HG03575 (cell line): ENCODE results near the gene MICAL3.
A peak's percentile ranks its signal among the peaks of the same experiment; 100 is the strongest.

Source experiments
- ATAC-seq: cut with Tn5 transposase; IDR thresholded peaks from one replicate; pipeline ENCODE4 v1.9.1; 2021; ENCODE audit not compliant: unreplicated experiment, insufficient number of reproducible peaks, low FRiP score; ENCODE audit errors: extremely low read depth

Gene MICAL3

GRCh38 chr22:17982572-17983141, 41.7 kb downstream of the MICAL3 start:
- no peak for ATAC-seq

- ATAC-seq: no peak
Observed at GRCh38 chr22:17981497-17981896, 42.9 kb downstream of the MICAL3 start.

DNA sequence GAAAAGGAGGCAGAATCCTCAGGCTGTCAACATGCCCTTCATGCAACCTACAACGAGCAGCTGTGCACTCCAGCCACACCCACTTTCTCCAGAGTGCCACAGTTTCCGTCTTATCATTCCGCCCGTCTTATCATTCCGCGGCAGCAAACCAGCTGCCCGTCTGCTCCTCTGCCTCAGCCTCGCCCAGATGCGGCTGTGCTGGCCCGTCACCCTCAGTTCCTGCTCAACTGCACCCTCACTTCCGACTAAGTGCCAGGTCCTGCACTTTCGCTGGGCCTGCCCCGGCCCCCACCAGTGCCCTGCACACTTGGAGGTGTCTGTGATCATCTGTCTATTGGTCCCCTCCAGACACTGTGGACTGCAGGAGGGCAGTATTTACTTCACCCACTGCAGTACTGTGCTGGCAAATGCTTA, 43.7 kb downstream of the MICAL3 start:
- ATAC-seq: no peak

DNA sequence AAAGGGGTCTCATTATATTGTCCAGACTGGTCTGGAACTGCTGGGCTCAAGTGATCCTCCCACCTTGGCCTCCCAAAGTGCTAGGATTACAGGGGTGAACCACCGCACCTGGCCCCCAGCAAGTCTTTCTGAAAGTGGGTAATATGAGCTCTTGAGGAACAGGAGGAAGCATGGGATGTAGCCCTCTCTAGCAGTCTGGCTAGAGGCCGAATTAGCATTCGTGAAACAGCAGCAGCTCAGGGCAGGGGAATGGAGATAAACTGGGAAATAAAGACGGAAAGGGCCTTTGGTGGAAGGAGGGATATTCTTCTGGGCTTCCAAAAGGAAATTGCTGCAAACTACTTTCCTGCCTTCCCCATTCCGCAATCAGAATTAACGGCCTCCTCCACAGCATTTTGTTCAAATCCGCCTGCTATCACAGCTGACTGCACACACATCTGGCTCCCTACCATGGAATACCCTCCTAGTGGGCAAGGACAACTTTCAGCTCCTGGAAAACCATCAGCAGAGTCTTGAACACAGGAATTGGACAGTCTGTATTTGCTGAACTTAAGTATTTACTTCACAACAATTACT, 44.3 kb downstream of the MICAL3 start:
- ATAC-seq: no peak

- ATAC-seq: no peak
Observed at GRCh38 chr22:17978027-17978426, 46.3 kb downstream of the MICAL3 start.

- ATAC-seq: no peak
Observed at GRCh38 chr22:17977371-17977770, 47.0 kb downstream of the MICAL3 start.

- no peak for ATAC-seq
Observed at GRCh38 chr22:17976121-17976520, 48.2 kb downstream of the MICAL3 start.

GRCh38 chr22:17974703-17975372, 49.5 kb downstream of the MICAL3 start:
- no peak for ATAC-seq

GRCh38 chr22:17974087-17974486, 50.3 kb downstream of the MICAL3 start:
- ATAC-seq: no peak

DNA sequence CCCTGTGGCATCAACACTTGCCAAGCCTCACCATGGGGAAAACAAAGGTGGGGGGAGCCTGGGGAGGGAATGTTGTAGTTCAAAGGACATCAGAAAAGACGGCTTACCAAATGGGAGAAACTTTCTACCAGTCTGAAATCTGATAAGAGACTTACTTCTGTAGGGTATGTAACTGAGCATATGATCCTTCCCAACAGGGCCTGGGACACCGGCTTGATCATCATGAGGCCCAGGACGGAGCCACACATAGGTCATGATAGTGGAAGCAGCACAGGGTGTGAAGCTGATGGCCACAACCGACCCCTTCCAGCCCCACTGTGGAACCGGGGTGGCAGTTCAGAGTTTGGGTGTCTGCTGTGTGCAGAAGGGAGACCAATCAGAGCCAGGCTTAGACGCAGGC, 51.1 kb downstream of the MICAL3 start:
- no peak for ATAC-seq

DNA sequence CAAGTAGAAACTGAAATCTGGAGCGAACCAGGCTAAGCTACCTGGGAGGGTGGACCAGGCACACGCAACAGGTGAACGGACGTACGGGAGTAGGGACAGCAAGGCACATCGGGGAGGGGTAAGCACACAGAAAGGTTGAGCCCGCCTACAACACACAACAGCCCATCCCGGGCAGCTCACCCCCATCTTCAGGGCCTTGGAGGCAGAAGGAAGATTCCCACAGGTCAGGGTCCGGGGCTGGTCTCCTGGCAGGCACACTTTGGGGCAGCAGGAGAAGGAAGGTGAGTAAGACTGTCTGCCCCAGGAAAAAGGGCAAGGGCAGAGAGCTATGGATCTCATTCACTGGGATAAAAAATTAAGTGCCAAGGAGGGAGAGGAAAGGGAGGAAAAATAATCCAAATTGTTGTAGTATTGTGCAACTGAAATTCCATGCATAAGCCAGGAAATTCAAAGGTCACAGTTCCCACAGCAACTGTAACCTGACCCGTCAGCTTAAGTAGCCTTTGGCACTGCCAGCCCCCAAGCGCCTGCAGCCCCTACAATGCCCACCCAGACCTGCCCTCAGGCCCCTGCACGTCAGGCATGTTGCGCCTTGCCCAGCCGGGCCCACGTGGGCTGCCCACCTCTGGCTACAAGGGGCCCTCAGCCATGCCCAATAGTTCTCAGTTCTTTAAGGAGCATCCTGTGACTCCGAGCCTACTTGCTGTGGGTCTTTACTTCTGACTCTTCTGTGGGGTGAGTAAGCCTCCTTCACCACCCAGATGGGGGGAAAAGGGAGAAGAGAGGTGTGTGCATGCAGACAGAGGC, 51.8 kb downstream of the MICAL3 start:
- ATAC-seq: no peak

- ATAC-seq: no peak
Observed at GRCh38 chr22:17971711-17972110, 52.6 kb downstream of the MICAL3 start.

- no peak for ATAC-seq
Observed at GRCh38 chr22:17970201-17970708, 54.1 kb downstream of the MICAL3 start.

DNA sequence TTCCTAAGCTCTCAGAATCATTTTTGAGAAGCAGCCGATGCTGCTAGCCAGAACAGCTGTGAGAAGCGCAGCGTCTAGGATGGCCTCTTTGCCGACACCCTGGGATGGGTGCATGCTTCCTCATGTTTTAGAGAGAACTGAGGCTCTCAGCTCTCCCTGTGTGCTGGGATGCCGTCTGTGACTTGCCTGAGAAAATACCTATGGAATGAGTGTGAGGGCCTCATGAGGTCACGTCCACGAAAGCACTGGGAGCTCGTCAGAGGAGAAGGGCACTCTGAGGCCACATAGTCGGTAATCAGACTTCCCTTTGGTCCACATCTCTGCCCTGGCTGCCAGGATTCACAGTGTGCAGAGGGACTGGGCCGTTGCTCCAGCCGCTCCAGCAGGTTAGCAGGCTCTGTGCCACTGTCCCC, 54.7 kb downstream of the MICAL3 start:
- ATAC-seq: no peak

DNA sequence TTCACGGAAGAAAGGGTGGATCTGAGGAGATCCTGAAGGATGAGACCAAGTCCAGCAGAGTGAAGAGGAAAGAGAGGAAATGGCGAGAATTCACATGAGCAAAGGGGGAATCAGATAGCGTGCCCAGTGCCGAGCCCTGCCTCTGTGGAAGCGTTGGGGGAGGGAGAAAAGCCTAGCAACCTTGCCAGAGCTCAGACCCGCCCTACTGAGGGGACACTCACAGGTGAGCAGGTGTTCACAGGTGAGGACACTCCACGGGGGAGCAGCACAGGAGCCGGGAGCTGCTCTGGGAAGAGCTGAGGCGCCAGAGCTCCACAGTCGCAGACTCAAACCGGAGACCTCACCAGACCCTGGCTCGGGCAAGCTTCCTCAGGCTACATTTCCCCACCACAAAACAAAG, 56.2 kb downstream of the MICAL3 start:
- ATAC-seq: no peak

DNA sequence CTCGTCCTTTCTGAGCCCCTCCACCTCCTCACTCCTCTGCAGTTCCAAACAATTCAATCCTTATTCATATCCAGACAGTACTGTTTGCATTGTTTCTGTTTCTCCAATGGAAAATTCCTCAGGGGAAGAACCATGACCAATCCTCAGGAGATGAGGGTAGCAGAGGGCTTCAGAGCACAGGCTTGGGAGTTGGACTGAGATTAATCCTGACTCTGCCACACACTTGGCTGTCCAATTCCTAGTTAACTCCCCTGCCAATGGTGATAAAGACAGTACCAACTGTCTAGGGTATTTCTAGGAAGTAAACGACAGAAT, 58.0 kb downstream of the MICAL3 start:
- no peak for ATAC-seq

GRCh38 chr22:17965538-17966402, 58.6 kb downstream of the MICAL3 start:
- no peak for ATAC-seq

DNA sequence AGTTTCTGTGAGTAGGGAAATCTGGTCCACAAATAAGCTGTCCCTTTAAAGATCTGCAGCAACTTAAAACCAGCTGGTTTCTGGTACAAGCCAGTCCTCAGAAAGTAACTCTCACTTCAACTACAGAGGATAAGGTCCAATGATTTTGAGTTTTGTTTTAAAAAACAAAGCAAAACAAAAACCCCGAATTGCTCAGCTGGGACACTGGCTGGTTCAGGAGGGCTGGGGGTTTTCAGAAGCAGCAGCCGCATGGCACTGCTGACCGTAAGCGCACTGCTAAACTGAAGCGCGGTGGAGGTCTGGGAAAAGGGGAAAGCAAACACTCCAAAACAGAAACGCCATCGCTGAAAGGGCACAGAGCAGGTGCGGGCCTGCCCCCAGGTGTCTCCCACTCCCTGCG, 59.7 kb downstream of the MICAL3 start:
- ATAC-seq: peak; percentile 62

DNA sequence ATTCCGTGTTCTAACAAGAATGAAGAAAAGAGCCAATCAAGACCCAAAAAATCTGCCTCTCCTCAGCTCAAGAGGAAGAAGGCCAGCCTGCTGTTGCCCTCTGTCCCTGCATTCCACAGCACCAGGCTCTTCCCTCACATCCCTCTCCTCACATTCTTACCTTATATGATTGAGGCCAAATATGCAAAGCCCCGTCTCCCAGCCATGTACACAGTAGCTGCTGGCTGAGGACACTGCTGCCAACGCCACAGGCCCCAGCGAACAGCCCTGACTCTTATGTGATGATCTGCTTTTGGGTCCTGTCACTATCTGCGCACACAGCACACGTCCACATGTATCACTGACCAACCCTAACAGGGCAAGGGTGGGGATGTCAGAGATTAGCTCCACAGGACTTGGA, 60.2 kb downstream of the MICAL3 start:
- ATAC-seq: no peak
